Activated T-cell treated with anti-CD3 and anti-CD28 coated beads, Interleukin-2, amount 50 U/mL, for 72 hours (primary cell): Measurements from ENCODE around the gene HIBADH. TPM values are rescaled to one million over a fixed set of nuclear protein-coding genes. Genes with fewer than 3 reads are reported as not detected.

ENCODE experiments used
- ATAC-seq, 2 donors: fragments of 150-1000 bp; cut with Tn5 transposase; replicated peaks in 1 of 2; 2 replicates each; pipeline ENCODE4 v1.10.0; 2021; ENCODE audit warnings: moderate library complexity in 2 of 2, mild to moderate bottlenecking in 1 of 2
- DNase-seq, 2 donors: peaks; one replicate each; pipeline ENCODE4 v3.0.0; 2021 to 2022; ENCODE audit warnings: mixed read lengths in 1 of 2
- H3K27ac Mint-ChIP-seq: one replicate; pipeline ENCODE4 v1.8.0; 2022; ENCODE audit warnings: mild to moderate bottlenecking, moderate library complexity, mixed read lengths
- H3K27me3 Mint-ChIP-seq: one replicate; pipeline ENCODE4 v1.8.0; 2022; ENCODE audit warnings: low read depth, mixed read lengths
- H3K36me3 Mint-ChIP-seq, 2 donors: one replicate each; pipeline ENCODE4 v1.8.0; 2022; ENCODE audit warnings: mixed read lengths in 2 of 2, mild to moderate bottlenecking in 1 of 2; ENCODE audit not compliant: insufficient read depth in 2 of 2
- H3K4me1 Mint-ChIP-seq: one replicate; pipeline ENCODE4 v1.8.0; 2022; ENCODE audit warnings: low read depth, mixed read lengths
- H3K4me3 Mint-ChIP-seq, 2 donors: one replicate each; pipeline ENCODE4 v1.8.0; 2022; ENCODE audit warnings: mild to moderate bottlenecking in 2 of 2, mixed read lengths in 2 of 2, moderate library complexity in 2 of 2
- H3K9me3 Mint-ChIP-seq, 2 donors: one replicate each; pipeline ENCODE4 v1.8.0; 2022; ENCODE audit warnings: mixed read lengths in 2 of 2
- total RNA-seq, 2 donors: library from RNA; stranded (reverse); gene quantifications; one replicate each; pipeline ENCODE4 v1.2.3, GENCODE V29; 2022

Gene HIBADH
- total RNA-seq, 2 donors from 2014 or later, result 18.2 to 20.0 TPM

- no peaks in the 10 kb centered on the region for H3K4me1 Mint-ChIP-seq
- DNase-seq (no peak), ATAC-seq (no peak)
- H3K27ac Mint-ChIP-seq, result no peak overlapping the region
- H3K4me3 Mint-ChIP-seq, result no peak overlapping the region
- no peaks in the 10 kb centered on the region for H3K27me3 Mint-ChIP-seq
- H3K36me3 Mint-ChIP-seq, result peaks cover 2% of the 10 kb centered on the region in 2 donors
- no peaks in the 10 kb centered on the region for H3K9me3 Mint-ChIP-seq
Observed at GRCh38 chr7:27532314-27532713, 130.4 kb downstream of the HIBADH start.

GRCh38 chr7:27527348-27527714 lies 135.4 kb downstream of the HIBADH start:
- DNase-seq, result no peak
- Mint-ChIP-seq H3K36me3 (peaks cover 4 to 9% of the 10 kb centered on the region in 2 donors), H3K4me1 (no peaks in the 10 kb centered on the region), H3K27me3 (no peaks in the 10 kb centered on the region), H3K9me3 (no peaks in the 10 kb centered on the region), H3K4me3 (no peak overlapping the region), H3K27ac (no peak overlapping the region)
- no peak for ATAC-seq

GRCh38 chr7:27526611-27527347 lies 135.9 kb downstream of the HIBADH start:
- H3K4me3 Mint-ChIP-seq, result no peak overlapping the region
- no peaks in the 10 kb centered on the region for H3K9me3 Mint-ChIP-seq
- no peak for ATAC-seq
- H3K4me1 Mint-ChIP-seq, result no peaks in the 10 kb centered on the region
- no peak for DNase-seq
- H3K27me3 Mint-ChIP-seq, result no peaks in the 10 kb centered on the region
- H3K27ac Mint-ChIP-seq, result no peak overlapping the region
- H3K36me3 Mint-ChIP-seq, result peaks cover 4 to 9% of the 10 kb centered on the region in 2 donors

- Mint-ChIP-seq H3K27me3 (no peaks in the 10 kb centered on the region), H3K36me3 (peaks cover 4 to 8% of the 10 kb centered on the region in 2 donors), H3K4me1 (no peaks in the 10 kb centered on the region), H3K9me3 (no peaks in the 10 kb centered on the region), H3K27ac (no peak overlapping the region), H3K4me3 (no peak overlapping the region)
- DNase-seq (no peak), ATAC-seq (no peak)
Observed at GRCh38 chr7:27526131-27526530, 136.6 kb downstream of the HIBADH start.

GRCh38 chr7:27523321-27523720 lies 139.4 kb downstream of the HIBADH start:
- no peak overlapping the region for H3K4me3 Mint-ChIP-seq
- no peak overlapping the region for H3K27ac Mint-ChIP-seq
- H3K4me1 Mint-ChIP-seq, result no peaks in the 10 kb centered on the region
- DNase-seq, result no peak
- H3K36me3 Mint-ChIP-seq, result peaks cover 1 to 7% of the 10 kb centered on the region in 2 donors
- no peaks in the 10 kb centered on the region for H3K9me3 Mint-ChIP-seq
- no peak for ATAC-seq
- H3K27me3 Mint-ChIP-seq, result no peaks in the 10 kb centered on the region

- H3K4me1 Mint-ChIP-seq, result no peaks in the 10 kb centered on the region
Observed at GRCh38 chr7:27522566-27522965, 140.1 kb downstream of the HIBADH start.

GRCh38 chr7:27520815-27521790 lies 141.6 kb downstream of the HIBADH start:
- H3K36me3 Mint-ChIP-seq, result peaks cover 1 to 7% of the 10 kb centered on the region in 2 donors
- no peaks in the 10 kb centered on the region for H3K4me1 Mint-ChIP-seq
- DNase-seq, result no peak
- H3K4me3 Mint-ChIP-seq, result no peak overlapping the region
- no peak for ATAC-seq
- H3K27me3 Mint-ChIP-seq, result no peaks in the 10 kb centered on the region
- no peak overlapping the region for H3K27ac Mint-ChIP-seq
- no peaks in the 10 kb centered on the region for H3K9me3 Mint-ChIP-seq

More at GRCh38 chr7:27522566-27522965, 140.1 kb downstream of the HIBADH start:
- no peaks in the 10 kb centered on the region for H3K27me3 Mint-ChIP-seq
- H3K9me3 Mint-ChIP-seq, result no peaks in the 10 kb centered on the region
- peaks cover 1 to 7% of the 10 kb centered on the region in 2 donors for H3K36me3 Mint-ChIP-seq
- no peak for ATAC-seq
- H3K4me3 Mint-ChIP-seq, result no peak overlapping the region
- no peak for DNase-seq
- no peak overlapping the region for H3K27ac Mint-ChIP-seq

GRCh38 chr7:27519793-27520469 lies 142.8 kb downstream of the HIBADH start:
- no peak overlapping the region for H3K4me3 Mint-ChIP-seq
- H3K9me3 Mint-ChIP-seq, result no peaks in the 10 kb centered on the region
- H3K27me3 Mint-ChIP-seq, result no peaks in the 10 kb centered on the region
- peaks cover 1 to 4% of the 10 kb centered on the region in 2 donors for H3K36me3 Mint-ChIP-seq
- no peak for ATAC-seq
- no peaks in the 10 kb centered on the region for H3K4me1 Mint-ChIP-seq
- H3K27ac Mint-ChIP-seq, result no peak overlapping the region
- DNase-seq, result no peak

- no peak for DNase-seq
- H3K27ac Mint-ChIP-seq, result no peak overlapping the region
- no peaks in the 10 kb centered on the region for H3K4me1 Mint-ChIP-seq
- no peak overlapping the region for H3K4me3 Mint-ChIP-seq
- no peak for ATAC-seq
- no peaks in the 10 kb centered on the region for H3K9me3 Mint-ChIP-seq
- no peaks in the 10 kb centered on the region for H3K27me3 Mint-ChIP-seq
- no peaks in the 10 kb centered on the region for H3K36me3 Mint-ChIP-seq
Observed at GRCh38 chr7:27518561-27519350, 143.9 kb downstream of the HIBADH start.

GRCh38 chr7:27516421-27516820 lies 146.3 kb downstream of the HIBADH start:
- H3K27me3 Mint-ChIP-seq, result no peaks in the 10 kb centered on the region
- ATAC-seq (no peak), DNase-seq (no peak)
- H3K4me1 Mint-ChIP-seq, result no peaks in the 10 kb centered on the region
- H3K4me3 Mint-ChIP-seq, result no peak overlapping the region
- H3K36me3 Mint-ChIP-seq, result no peaks in the 10 kb centered on the region
- H3K9me3 Mint-ChIP-seq, result no peaks in the 10 kb centered on the region
- no peak overlapping the region for H3K27ac Mint-ChIP-seq

- H3K27me3 Mint-ChIP-seq, result no peaks in the 10 kb centered on the region
- no peaks in the 10 kb centered on the region for H3K9me3 Mint-ChIP-seq
- H3K36me3 Mint-ChIP-seq, result no peaks in the 10 kb centered on the region
- DNase-seq (no peak), ATAC-seq (no peak)
- no peaks in the 10 kb centered on the region for H3K4me1 Mint-ChIP-seq
- H3K27ac Mint-ChIP-seq, result no peak overlapping the region
- H3K4me3 Mint-ChIP-seq, result no peak overlapping the region
Observed at GRCh38 chr7:27515933-27516332, 146.8 kb downstream of the HIBADH start.

GRCh38 chr7:27514861-27515260 lies 147.8 kb downstream of the HIBADH start:
- H3K27me3 Mint-ChIP-seq, result no peaks in the 10 kb centered on the region
- no peaks in the 10 kb centered on the region for H3K9me3 Mint-ChIP-seq
- H3K4me3 Mint-ChIP-seq, result no peak overlapping the region
- ATAC-seq (no peak), DNase-seq (no peak)
- no peak overlapping the region for H3K27ac Mint-ChIP-seq
- no peaks in the 10 kb centered on the region for H3K36me3 Mint-ChIP-seq
- H3K4me1 Mint-ChIP-seq, result no peaks in the 10 kb centered on the region
